HG02610 (cell line): Measurements from ENCODE around the gene CDKAL1.
"Not testable (repeated sequence)": the region's sequence is repeated elsewhere in the genome, so short reads cannot be mapped to it uniquely, and the experiment has no call there.

Source experiments
- ATAC-seq: cut with Tn5 transposase; IDR thresholded peaks from one replicate; pipeline ENCODE4 v1.9.1; 2021; ENCODE audit warnings: mild to moderate bottlenecking, moderate library complexity; ENCODE audit not compliant: unreplicated experiment

The CDKAL1 gene

DNA sequence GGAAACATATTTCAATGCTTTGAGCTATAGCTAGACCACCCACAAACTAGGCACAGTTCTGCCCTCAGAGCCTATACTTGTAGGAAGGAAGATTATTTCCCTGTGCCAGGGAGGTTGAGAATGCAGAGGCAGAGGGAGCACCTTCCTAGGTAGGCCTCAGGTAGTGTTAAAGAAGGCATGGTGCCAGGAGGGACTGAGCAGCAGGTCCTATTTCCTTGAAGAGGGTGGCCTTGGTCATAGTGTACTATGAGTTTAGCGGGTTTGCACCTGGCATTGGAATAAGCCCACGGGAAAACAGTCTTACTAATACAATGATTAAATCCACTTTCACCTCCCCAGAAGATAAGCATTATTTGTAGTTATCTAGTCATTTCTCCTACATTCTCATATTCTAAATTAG is 375.4 kb downstream of the CDKAL1 start:
- ATAC-seq: no peak

DNA sequence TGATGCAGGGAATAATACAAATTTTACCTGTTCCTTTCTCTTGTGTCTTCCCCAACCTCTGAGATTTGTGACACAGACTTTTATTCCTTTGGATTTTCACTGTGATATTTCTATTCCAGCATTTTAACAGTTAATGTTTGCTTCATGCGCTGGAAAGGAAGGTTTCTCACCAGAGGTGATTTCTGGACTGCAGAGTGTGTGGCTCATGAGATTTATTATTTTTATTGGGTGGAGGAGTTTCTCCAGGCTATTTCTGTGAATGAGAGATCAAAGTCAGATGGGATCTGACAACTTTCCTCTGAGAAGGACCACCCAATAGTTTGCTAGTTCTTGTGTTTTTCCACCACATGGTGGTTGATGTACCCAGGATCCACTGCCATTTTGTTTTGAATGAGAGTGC is 377.5 kb downstream of the CDKAL1 start:
- ATAC-seq: no peak

DNA sequence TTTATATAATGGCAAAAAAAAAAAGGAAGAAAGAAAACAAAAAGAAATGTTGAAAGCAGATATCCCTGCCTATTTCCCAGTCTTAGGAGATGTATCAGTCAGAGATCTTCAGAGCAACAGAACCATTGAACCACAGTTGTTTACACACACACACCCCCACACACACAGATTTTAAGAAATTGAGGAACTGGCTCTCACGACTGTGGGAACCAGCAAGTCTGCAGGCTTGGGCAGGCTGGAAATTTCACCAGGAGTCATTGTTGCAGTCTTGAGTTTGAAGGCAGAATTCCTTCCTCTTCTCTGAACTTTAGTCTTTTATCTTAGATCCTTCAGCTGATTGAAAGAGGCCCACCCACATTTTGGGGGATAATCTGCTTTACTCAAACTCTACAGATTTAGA is 380.9 kb downstream of the CDKAL1 start:
- ATAC-seq: no peak

DNA sequence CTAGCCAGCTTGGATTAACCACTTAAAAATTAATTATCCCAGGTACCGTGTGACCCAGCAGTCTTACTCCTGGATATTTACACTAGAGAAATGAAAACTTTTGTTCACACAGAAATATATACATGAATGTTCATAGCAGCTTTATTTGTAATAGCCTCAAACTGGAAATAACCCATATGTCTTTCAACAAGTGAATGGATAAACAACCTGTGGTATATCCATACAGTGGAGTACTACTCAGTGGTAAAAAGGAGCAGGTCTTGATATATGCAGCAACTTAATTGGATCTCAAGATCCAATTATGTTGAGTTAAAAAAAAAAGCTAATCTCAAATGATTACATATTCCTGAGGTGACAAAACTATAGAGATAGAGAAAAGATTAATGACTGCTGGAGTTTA is 381.4 kb downstream of the CDKAL1 start:
- ATAC-seq: no peak

DNA sequence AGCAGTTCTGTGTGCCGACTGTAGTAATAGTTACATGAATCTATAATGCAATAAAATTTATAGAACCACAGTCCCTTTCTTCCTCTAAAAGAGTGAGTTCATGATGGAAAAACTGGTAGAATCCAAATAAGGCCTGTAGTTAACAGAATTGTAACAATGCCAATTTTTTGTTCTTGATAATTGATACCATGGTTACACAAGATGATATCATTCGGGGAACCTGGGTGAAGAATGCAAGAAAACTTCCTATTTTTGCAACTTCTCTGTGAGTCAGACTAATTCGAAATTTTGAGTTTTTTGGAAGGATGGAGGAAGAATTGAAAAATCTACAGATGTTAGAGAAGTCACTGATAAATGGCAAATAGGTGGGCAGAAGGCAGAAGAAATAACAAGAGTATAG is 381.8 kb downstream of the CDKAL1 start:
- ATAC-seq: no peak

DNA sequence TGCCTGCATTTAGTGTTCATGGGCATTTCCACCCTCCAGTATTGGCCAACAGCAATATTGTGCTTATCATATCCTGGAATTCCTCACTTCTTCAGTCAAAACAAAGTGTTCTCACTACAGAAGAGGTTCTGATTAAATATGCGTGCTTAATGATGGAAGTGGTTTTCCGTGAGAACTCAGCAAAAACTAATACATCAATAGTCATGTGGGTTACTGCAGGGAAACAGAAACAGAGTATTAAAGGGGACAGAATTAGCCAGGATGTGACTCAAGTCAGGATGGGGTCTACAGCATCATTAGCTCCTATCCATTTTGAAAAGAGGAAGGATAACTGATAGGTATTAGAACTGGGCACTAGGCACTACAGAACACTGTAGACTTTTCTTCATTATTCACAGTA is 384.6 kb downstream of the CDKAL1 start:
- ATAC-seq: peak; percentile 28

DNA sequence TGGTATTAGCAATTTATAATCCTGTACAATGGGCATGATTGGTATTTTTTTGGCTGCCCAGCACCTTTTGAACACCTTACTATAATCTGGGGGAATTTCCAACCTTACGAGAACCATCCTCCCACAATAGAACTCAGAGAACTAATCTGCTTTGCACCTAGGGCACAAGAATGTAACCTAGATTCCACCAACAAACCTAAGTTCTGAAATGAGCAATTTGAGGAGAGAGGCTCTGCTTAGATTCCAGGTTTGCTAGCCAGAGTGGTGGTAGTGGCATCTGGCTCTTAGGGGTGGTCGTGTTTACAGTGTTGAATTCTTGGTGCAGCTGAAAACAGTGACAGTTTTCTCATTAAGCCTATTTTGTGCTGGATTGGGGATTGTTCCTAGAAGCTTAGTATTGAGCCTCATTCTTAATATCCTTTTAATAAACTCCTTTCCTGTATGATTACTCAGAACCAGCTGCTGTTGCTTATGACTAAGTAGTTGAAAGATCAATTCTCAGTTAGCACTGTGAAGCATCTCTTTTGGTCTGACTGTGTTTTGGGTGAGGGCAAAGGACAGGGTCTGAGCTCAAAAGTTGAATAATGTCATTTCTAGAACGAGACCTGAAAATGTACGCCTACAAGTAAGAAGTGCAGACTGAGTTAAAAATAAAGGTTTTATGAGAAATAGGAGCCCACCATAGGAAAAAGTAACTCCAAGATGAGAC is 385.6 kb downstream of the CDKAL1 start:
- peak; percentile 92 for ATAC-seq

DNA sequence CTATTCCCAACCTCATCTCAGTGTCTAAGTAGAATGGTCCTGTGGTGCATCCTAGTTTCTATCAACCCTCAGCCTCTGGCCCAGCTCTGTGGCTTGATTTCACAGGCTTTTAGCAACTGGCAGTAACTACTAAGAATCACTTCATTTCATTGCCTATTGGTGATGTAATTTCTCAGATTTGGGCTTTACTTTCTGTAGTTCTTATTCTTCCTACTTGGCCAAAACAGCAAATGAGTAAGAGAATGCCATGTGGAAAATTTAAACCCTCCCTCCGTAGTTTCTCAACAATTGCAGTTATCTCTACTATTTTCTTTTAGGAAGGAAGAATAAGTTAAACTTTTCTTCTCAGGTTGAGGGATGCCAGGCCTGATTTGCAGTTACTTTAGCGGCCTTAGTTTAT is 387.3 kb downstream of the CDKAL1 start:
- ATAC-seq: no peak

DNA sequence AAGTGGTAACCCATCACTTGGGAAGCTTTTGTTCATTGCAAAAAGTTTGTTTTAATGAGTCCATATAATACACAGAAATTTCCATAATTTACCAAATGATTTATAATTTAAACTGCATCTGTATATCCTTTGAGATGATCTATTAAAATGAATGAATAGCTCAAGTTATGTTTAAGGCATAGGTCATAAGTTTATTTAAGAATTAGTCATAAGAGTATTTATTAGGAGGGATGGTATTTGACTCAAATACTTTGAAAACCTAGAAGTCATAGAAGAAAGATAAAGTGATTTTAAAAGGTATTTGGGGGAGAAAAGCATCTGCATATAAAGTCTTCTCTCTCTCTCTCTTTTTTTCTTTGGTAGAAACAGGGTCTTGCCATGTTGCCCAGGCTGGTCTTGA is 388.5 kb downstream of the CDKAL1 start:
- no peak for ATAC-seq

DNA sequence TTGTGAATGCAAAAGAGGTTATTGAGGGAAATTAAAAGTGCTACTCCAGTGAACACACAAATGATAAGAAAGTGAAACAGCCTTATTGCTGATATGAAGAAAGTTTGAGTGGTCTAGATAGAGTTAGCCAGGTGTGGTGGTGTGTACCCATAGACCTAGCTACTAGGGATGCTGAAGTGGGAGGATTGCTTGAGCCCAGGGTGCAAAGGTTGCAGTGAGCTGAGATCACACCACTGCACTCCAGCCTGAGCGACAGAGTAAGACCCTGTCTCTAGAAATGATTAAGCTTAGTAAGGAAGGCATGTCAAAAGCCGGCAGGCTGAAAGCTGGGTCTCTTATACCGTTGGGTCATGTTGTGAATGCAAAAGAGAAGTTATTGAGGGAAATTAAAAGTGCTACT is 389.8 kb downstream of the CDKAL1 start:
- ATAC-seq: not testable (repeated sequence)

DNA sequence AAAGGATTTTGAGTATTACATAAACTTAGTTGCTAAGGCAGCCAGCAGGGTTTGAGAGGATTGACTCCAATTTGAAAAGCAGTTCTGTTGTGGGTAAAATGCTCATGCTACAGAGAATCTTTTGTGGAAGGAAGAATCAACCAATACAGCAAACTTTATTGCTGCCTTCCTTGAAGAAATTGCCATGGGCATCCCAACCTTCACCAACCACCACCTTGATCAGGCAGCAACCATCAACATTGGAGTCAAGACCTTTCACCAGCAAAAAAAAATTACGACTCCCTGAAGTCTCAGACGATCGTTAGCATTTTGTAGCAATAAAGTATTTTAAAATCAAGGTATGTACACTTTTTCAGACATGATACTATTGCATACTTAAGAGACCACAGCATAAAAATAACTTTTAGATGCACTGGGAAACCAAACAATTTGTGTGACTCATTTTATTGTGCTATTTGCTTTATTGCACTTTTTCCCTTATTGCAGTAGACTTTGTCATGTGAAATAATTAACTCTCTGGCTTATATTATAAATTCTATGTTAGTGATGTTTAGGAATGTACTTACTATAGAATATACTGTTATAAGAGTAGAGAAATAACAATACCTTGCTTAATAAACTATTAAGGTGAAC is 390.8 kb downstream of the CDKAL1 start:
- no peak for ATAC-seq

DNA sequence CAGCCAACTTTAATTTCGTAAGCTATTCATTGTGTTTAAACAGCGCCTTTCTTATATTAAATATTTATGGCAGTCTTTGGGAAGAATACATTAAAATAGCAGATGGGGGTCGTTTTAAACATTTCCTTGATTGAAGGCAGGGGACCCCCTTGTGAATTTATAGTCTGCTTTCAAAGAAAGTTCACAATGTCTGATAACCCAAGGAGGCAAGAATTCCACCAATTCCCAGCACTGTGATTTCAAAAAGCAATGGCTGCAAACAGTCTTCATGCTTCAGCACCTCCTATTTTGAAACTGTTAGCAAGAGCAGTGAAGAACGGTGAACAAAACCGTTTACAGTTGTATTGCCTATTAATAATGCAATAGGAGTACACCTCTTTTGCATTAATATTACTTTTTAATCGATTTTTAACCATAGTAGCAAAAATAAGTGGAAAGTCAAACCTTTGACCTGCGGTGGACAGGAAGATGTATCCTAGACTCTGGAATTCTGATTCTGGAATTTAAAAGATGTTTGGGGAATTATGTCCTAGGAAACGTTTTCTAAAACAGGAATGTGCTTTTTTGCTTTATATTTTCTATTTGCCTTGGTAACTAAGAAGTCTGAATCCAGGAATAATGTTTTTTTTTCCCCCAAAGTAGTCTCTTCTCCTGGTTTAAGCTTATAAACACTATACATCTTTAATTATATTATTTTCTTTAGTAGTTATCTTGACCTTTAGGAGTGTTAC is 393.0 kb downstream of the CDKAL1 start:
- ATAC-seq: no peak

DNA sequence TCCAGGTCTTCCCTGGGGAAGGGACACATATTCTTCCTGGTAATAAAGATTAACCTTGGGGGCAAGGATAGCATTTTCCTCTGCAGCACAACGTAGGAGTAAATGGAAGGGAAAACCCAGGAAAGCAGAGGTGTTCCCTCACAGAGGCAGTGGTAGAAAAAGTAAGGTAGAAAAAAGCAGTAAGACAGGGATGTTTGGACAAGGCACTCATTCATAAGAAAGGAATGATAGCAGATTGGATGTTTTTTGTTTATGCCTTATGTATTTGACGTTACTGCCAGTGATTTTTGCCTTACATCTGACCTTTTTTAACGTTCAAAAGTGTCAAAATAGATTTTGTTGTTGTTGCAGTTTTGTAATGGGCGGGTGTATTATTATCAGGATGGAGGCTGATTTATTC is 395.0 kb downstream of the CDKAL1 start:
- no peak for ATAC-seq

DNA sequence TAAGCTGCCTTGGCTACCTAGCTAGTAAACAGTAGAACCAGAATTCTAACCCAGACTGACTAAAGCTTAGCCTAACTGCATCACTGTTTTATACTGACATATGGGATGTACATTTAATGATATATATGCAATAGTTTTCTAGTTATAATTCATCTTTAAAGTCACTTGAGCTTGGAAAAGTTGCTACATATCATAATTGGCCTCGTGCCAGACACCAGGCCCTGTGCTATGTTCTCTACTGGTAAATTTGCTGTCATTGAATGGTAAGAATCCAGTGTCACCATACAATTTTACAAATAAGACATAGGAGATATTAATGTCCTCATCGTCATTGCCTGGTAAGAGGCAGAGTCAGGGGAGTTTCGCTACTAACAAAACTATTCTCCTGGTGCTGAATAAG is 396.8 kb downstream of the CDKAL1 start:
- no peak for ATAC-seq

DNA sequence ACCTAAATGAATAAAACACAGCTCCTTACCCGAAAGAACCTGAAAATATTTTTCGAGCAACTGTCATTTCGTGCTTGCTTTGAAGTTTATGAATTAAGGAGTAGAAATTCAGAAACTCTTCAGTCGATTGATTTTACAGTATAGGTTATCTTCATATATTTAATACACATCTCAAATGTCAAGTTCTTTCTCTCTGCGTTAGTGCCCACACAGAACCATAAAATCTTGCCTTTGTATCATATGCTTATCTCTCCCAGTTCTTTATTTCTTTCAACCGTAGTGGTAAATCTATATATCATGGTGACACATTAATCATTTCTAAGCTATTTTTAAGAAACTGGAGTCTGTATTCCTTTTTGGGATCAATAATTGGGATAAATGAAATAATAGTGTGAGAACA is 397.5 kb downstream of the CDKAL1 start:
- ATAC-seq: no peak

DNA sequence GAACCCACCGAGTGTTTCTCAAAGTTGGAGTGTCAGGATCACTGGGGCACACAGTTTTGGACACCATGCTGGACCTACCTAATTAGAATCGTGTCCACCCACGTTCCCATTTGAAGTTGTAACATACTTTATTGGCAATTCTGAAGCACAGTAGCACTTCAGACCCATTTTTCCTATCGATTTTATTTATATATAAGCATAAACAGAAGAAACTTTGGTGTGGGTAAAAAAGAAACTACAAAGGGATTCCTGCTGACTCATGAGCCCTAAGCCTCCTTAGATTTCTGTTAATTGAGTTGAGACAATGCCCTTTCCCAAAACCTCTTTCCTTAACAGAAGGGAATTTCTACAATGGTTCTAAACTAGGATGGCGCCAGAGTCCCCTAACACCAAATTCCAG is 398.0 kb downstream of the CDKAL1 start:
- no peak for ATAC-seq

DNA sequence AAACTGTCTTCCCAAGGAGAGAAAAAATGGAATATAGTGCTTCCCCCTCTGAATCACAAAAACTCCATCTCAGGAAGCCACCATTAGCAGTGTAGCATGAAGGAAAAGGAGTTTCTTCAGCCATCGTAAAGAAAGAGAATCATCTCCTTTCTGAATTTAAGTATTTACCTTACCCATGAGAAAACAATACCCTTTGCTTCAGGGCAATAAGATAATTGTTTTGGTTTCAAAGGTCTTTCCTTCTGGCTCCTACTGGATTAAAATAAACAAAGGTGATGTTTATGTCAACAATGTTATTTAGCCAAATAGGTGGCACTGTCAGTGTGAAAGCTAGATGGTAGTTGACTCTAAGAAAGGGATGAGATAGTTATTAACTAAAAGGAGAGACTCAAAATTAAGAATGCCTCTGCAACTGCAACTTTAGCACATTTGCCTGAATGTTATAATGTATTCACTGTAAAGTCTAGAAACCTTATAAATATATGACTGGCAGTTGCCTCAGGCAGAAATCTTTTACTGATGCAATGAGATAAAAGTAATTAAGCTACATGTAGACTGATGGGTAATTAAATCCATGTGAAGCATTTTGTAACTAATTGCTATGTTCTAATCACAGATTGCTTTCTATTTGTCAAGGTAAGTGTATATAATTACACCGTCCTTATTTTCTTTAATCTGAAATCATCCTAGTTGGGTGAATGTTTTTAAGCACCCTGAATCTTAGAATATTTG is 399.0 kb downstream of the CDKAL1 start:
- ATAC-seq: no peak

DNA sequence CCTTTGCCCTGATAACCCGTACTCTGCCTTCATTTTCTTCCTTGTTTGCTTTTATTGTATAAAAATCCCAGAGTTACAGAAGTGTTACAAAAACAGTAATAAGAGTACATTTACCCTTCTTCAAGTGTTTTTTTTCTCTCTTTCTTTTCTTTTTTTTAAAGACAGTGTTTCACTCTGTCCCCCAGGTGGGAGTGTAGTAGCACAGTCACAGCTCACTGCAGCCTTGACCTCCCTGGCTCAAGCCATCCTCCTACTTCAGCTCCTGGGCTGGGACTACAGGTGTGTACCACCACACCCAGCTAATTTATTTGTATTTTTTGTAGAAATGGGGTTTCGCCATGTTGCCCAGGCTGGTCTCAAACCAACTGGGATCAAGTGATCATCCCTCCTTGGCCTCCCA is 402.7 kb downstream of the CDKAL1 start:
- ATAC-seq: no peak

DNA sequence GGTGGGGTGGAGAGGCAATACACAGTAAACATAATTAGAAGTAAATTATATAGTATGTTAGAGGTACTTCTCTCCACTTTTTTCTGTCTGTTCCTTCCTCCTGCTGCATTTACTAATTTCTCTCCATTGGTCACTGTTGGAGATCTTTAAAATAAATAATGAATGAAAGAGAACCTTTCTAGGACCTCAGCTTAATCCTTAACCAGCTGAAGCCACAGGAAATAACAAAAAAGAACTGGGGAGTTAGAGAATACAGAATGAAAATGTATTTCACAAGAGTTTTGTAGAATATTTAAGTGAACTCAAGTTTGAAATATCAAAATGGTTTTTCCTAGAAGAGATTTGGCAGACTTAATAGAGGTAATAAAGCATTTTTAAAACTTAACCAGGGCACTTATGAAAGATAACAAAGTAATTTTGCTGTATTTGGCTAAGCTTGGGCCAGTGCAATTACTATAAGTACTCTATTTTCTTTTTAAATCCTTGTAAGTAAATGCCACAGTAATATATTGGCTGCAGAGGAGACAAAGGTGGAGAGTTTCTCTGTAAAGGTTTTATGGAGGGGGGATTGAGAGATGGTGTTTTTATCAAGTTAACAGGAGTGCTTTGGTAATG is 405.0 kb downstream of the CDKAL1 start:
- no peak for ATAC-seq

DNA sequence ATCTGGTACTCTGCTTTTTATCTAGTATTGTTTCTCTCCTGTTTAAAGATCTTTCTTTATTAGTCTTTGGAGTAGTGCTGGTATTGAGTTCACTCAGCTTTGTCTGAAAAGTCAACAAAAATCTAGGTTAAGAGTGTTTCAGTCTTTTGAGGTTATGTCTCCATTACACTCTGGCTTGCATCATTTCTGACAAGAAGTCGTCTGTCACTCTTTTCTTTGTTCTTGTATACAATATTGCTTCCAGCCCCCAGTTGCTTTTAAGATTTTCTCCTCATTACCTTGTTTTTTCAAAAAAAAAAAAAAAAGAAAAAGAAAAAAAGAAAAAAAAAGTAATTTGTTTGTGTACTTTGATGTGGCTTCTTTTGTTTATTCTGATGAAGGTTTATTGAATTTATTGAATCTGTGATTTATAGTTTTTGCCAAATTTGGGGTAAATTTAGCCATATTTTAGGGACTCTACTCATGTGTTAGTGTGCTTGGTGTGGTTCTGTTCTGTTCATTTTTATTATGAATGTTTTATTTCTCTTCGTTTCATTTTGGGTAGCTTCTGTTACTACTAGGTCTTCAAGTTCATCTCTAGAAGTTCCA is 408.9 kb downstream of the CDKAL1 start:
- no peak for ATAC-seq

DNA sequence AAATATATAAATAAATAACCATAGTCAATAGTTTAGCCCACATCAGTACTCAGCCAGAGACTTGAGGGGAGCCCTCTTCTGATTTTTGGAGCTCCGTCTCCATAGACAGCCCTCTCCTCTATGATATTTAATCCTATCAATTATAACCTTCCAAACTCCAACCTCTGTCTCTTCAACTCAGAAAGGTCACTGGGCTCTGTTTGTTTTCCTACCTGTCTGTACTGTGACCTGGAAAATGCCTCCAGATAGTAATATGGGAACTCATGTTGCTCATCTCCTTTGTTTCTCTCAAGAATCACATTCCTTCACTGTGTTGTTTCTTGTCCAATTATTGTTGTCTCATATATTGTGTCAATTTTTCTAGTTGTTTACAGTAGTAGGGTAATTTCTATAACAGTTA is 409.7 kb downstream of the CDKAL1 start:
- no peak for ATAC-seq
